Right renal cortex interstitium (tissue), 3 donors: ENCODE results near the gene DBNDD2. TPM values are rescaled to one million over a fixed set of nuclear protein-coding genes. Genes with fewer than 3 reads are reported as not detected.

ENCODE experiments used
- DNase-seq, 3 donors: peaks; one replicate each; pipeline ENCODE4 v3.0.0-alpha.2; 2013; ENCODE audit warnings: low read depth in 3 of 3, low spot score in 2 of 3
- polyA plus RNA-seq, 3 donors: library from polyadenylated mRNA; unstranded; fragments of 120-200 nt; gene quantifications; one replicate each; pipeline ENCODE4 v1.2.1, GENCODE V29; 2013; ENCODE audit not compliant: insufficient read length in 3 of 3

Gene DBNDD2
- polyA plus RNA-seq, 3 donors: 25.0 to 31.1 (median 27.0) TPM

DNA sequence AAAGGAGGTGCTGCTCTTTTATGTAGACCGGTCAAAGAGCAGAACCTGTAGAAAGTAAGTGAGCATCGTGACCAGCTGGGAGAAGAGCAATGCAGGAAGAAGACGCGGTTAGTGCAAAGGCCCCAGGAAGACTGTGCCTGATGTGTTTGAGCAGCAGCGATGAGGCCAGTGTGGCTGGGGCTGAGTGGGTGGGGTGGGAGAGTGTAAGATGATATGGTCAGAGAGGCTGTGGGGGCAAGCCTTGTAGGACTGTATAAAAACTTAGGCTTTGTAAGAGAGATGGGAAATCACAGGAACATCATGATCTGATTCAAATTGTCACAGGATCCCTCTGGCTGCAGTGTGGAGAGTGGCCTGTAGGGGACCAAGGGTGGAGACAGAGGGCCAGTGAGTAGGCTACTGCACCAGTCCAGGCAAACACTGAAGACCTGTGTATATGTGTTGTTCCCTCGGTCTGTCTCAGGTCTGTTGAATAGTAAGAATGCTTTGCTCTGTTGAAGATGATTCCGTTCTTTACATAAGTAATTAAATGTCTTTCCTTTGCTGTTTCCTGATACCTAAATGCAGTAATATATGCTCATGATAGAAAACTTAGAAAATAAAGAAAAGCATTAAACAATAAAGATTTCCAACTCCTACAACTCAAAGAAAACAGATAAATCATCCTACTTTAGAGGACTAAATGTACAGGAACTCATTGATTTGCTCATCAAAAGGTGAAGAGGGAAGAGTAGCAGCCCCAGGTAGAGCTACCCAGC lies 37.9 kb downstream of the DBNDD2 start:
- no peak for DNase-seq

DNA sequence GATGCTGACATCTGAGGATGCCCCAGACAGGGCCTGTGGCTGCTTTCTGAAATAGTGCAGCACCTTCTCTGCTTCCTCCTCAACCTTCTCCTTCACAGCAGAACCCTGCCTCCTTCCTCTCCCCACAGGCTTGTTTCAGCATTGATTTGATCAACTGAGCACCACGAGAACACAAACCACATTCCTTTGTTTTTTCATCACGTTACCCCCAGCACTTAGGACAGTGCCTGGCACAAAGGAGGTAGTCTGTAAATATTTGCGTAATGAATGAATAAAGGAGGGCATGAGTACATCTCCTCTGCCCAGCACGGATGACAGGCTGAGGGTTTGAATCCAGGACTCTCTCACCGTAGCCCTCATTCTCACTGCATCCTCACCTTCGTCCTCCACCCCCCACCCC lies 40.2 kb downstream of the DBNDD2 start:
- DNase-seq: no peak

DNA sequence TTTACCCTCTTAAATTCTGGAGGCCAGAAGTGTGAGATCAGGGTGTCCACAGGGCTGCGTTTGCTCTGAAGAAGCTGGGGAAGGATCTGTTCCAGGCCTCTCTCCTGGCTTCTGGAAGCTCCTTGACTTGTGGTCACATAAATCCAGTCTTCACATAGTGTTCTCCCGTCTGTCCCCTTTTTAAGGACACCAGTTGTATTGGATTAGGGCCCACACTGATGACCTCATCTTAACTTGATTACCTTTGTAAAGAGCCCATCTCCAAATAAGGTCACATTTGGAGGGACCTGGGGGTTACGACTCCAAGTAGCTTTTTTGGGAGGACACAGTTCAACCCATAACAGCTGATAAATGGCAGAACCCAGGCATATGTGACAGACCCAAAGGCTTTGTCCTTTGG lies 41.4 kb downstream of the DBNDD2 start:
- no peak for DNase-seq

DNA sequence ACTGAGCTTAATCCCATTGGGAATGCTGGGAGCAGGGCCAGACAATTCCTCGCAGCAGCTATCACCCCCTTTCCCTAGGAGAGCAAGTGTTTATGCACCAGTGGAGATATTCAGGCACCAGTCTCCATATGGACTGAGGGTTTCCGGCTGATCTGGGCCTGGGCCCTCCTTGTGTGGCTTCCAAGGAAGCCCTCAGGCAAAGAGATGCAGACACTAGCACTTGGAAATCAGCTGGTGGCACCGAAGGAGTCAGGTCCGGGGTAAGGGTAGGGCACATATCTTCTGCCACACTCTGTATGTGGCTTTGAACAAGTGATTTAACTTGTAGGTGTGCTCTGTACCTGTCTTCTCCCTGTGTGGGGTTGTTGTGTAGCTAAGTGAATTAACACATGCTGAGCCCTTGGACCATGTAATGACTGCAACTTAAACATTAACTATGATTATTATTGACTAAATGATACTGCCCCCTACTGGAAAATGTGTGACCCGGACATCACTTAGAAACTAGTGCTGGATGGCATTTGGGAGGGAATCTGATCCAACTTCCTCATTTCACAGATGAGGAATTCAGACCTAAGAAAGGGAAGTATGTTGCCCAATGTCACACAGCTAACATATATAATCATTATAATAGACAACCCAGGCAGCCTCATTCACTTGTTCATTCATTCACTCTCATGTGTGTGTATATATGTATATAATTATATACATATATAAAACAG lies 42.2 kb downstream of the DBNDD2 start:
- DNase-seq: peak in 1 of 3 donors; percentile 24

- DNase-seq: no peak
Observed at GRCh38 chr20:45452238-45452637, 44.1 kb downstream of the DBNDD2 start.

- DNase-seq: no peak
Observed at GRCh38 chr20:45452772-45453691, 44.9 kb downstream of the DBNDD2 start.

GRCh38 chr20:45456632-45457031 lies 48.5 kb downstream of the DBNDD2 start:
- DNase-seq: no peak

GRCh38 chr20:45459606-45460005 lies 51.5 kb downstream of the DBNDD2 start:
- DNase-seq: no peak

Other genes starting within 250 kb of the DBNDD2 start
- not detected for gene PI3, start 233.4 kb upstream of the DBNDD2 start, polyA plus RNA-seq
- not detected for gene SEMG1, start 201.3 kb upstream of the DBNDD2 start, polyA plus RNA-seq
- gene SEMG2, start 186.9 kb upstream of the DBNDD2 start, polyA plus RNA-seq: under 1 TPM in 1 of 3 donors, not detected in 2; 0.11 TPM
- not detected for gene SLPI, start 153.7 kb upstream of the DBNDD2 start, polyA plus RNA-seq
- not detected for gene RBPJL, start 101.4 kb upstream of the DBNDD2 start, polyA plus RNA-seq
- gene MATN4, start 100.0 kb upstream of the DBNDD2 start, polyA plus RNA-seq: under 1 TPM; 0.13 to 0.33 (median 0.17) TPM
- 100 to 1,000 TPM; 163 to 174 (median 172) TPM for gene SDC4, start 59.9 kb upstream of the DBNDD2 start, polyA plus RNA-seq
- gene SYS1, start 45.1 kb upstream of the DBNDD2 start, polyA plus RNA-seq: 10 to 100 TPM; 32.3 to 33.8 (median 33.8) TPM
- gene TP53TG5, start 30.0 kb upstream of the DBNDD2 start, polyA plus RNA-seq: 1 to 10 TPM in 1 of 3 donors, under 1 TPM in 2; 0.76 to 1.3 (median 0.79) TPM
- 100 to 1,000 TPM in 1 of 3 donors, 10 to 100 TPM in 2; 90.8 to 101 (median 97.5) TPM for gene PIGT, start 7.9 kb downstream of the DBNDD2 start, polyA plus RNA-seq
- gene WFDC2, start 61.5 kb downstream of the DBNDD2 start, polyA plus RNA-seq: 100 to 1,000 TPM; 141 to 180 (median 177) TPM
- not detected for gene SPINT3, start 107.3 kb downstream of the DBNDD2 start, polyA plus RNA-seq
- under 1 TPM in 1 of 3 donors, not detected in 2; 0.19 TPM for gene WFDC6, start 131.2 kb downstream of the DBNDD2 start, polyA plus RNA-seq
- under 1 TPM; 0.10 to 0.36 (median 0.32) TPM for gene EPPIN, start 139.1 kb downstream of the DBNDD2 start, polyA plus RNA-seq
- gene WFDC8, start 171.0 kb downstream of the DBNDD2 start, polyA plus RNA-seq: under 1 TPM in 1 of 3 donors, not detected in 2; 0.12 TPM
- gene WFDC10A, start 221.4 kb downstream of the DBNDD2 start, polyA plus RNA-seq: not detected
- gene WFDC9, start 223.0 kb downstream of the DBNDD2 start, polyA plus RNA-seq: not detected